Body of pancreas (tissue), 4 donors: ENCODE data around the gene TMEM95.
A peak's percentile ranks its signal among the peaks of the same experiment; 100 is the strongest.

ENCODE experiments used
- CTCF ChIP-seq, 7 experiments: fragments of 450-650 bp in 4 of 7; fragments of 200-600 bp in 3 of 7; sonication (generic) in 3 of 7; IDR thresholded peaks; one replicate each; pipeline ENCODE4 v1.5.1; 2016 to 2019; ENCODE audit warnings: antibody characterized with exemption in 7 of 7
- POLR2A ChIP-seq, 3 donors: fragments of 450-650 bp; IDR thresholded peaks; one replicate each; pipeline ENCODE4 v1.6.1; 2016; ENCODE audit warnings: antibody characterized with exemption in 3 of 3, mild to moderate bottlenecking in 2 of 3

GRCh38 chr17:7309628-7310027 lies 45.3 kb upstream of the TMEM95 start:
- peak in 1 of 3 donors; percentile 9 for TF ChIP-seq POLR2A (IDR thresholded peaks at IDR 0.05)
- TF ChIP-seq CTCF (IDR thresholded peaks at IDR 0.05): no peak
